ENCODE measurements around the gene BSN. TPM values are rescaled to one million over a fixed set of nuclear protein-coding genes. Genes with fewer than 3 reads are reported as not detected.

BSN gene
- total RNA-seq, 4 donors from 2014 or later = 0.04 to 0.59 (median 0.15) TPM

- WGBS = 97% methylated on average over 2 of the region's 2 CpGs
- no peak overlapping the region for H3K4me3 ChIP-seq
- DNase-seq (ENCODE audit: low spot score in 2 of 2) = no peak
- TF ChIP-seq POLR2A (IDR thresholded peaks at IDR 0.05) (no peak), EP300 (IDR thresholded peaks at IDR 0.05) (no peak), POLR2AphosphoS5 (IDR thresholded peaks at IDR 0.05) (no peak)
- TF ChIP-seq, protein P1, sequence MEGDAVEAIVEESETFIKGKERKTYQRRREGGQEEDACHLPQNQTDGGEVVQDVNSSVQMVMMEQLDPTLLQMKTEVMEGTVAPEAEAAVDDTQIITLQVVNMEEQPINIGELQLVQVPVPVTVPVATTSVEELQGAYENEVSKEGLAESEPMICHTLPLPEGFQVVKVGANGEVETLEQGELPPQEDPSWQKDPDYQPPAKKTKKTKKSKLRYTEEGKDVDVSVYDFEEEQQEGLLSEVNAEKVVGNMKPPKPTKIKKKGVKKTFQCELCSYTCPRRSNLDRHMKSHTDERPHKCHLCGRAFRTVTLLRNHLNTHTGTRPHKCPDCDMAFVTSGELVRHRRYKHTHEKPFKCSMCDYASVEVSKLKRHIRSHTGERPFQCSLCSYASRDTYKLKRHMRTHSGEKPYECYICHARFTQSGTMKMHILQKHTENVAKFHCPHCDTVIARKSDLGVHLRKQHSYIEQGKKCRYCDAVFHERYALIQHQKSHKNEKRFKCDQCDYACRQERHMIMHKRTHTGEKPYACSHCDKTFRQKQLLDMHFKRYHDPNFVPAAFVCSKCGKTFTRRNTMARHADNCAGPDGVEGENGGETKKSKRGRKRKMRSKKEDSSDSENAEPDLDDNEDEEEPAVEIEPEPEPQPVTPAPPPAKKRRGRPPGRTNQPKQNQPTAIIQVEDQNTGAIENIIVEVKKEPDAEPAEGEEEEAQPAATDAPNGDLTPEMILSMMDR (IDR thresholded peaks at IDR 0.05) = no peak
- no peaks in the 10 kb centered on the region for H3K36me3 ChIP-seq
- no peak overlapping the region for H3K27ac ChIP-seq
- H3K9me3 ChIP-seq = no peaks in the 10 kb centered on the region
- H3K4me1 ChIP-seq = no peaks in the 10 kb centered on the region
- H3K27me3 ChIP-seq = no peaks in the 10 kb centered on the region
These were observed 74.0 kb downstream of the BSN start for GRCh38 chr3:49628249-49628648.

DNA sequence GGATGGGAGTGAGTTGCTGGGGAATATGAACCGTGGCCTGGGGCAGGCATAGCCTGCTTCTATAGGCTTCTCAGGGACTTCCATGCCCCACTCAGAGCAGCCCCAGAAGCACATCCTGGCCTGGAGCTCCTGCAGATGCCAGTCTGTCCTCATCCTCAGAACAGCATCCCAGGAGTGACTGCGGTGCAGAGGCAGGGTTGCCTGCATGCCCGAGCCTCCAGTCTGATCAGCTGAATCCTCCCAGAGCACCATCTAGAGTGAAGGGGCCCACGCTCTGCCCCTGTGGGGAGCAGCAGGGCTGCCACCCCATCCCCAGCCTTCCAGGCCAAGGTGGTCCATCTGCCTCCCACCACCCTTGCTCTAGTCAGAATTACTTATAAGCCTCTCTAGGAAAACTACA is 75.2 kb downstream of the BSN start:
- TF ChIP-seq, protein P1 (IDR thresholded peaks at IDR 0.05) = no peak
- TF ChIP-seq EP300 (IDR thresholded peaks at IDR 0.05) = no peak
- WGBS = 83% methylated on average over 2 of the region's 4 CpGs
- H3K27me3 ChIP-seq = no peaks in the 10 kb centered on the region

GRCh38 chr3:49629866-49630265 is 75.6 kb downstream of the BSN start:
- TF ChIP-seq, protein P1 (IDR thresholded peaks at IDR 0.05) = no peak
- no peak for TF ChIP-seq POLR2A (IDR thresholded peaks at IDR 0.05)
- no peak for TF ChIP-seq POLR2AphosphoS5 (IDR thresholded peaks at IDR 0.05)
- no peak for TF ChIP-seq EP300 (IDR thresholded peaks at IDR 0.05)
- Histone ChIP-seq H3K27me3 (no peaks in the 10 kb centered on the region), H3K4me1 (no peaks in the 10 kb centered on the region), H3K36me3 (no peaks in the 10 kb centered on the region), H3K4me3 (no peak overlapping the region), H3K9me3 (no peaks in the 10 kb centered on the region), H3K27ac (no peak overlapping the region)
- DNase-seq (ENCODE audit: low spot score in 2 of 2) = no peak
- 90% methylated on average over 5 of the region's 6 CpGs for whole genome bisulfite sequencing

More for the DNA sequence above, 75.2 kb downstream of the BSN start:
- H3K4me3 ChIP-seq = no peak overlapping the region
- no peaks in the 10 kb centered on the region for H3K9me3 ChIP-seq
- DNase-seq (ENCODE audit: low spot score in 2 of 2) = no peak
- H3K4me1 ChIP-seq = no peaks in the 10 kb centered on the region
- no peak overlapping the region for H3K27ac ChIP-seq
- no peaks in the 10 kb centered on the region for H3K36me3 ChIP-seq

DNA sequence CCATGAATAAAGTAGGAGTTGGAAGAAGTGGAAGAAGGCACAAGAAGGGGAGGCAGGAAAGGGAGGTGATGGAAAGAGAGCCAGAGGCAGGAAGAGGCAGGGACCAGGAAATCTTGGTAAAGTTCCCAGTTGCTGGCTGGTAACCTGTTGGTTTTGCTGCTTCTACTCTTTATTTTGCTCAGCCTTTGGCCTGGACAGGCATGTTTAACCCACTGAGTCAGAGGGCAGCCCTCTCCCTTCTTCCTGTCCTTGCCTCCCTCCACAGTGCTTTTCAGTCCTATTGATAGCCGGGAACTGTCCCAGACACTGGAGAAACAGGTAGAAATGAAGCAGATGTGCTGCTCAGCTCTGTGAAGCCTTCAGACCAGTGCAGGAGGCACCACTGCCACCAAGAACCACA is 76.5 kb downstream of the BSN start:
- H3K27ac ChIP-seq = no peak overlapping the region
- H3K4me1 ChIP-seq = no peaks in the 10 kb centered on the region
- 100% methylated on average over 1 of the region's 1 CpG for WGBS
- H3K4me3 ChIP-seq = no peak overlapping the region
- H3K36me3 ChIP-seq = no peaks in the 10 kb centered on the region
- no peak for DNase-seq (ENCODE audit: low spot score in 2 of 2)
- H3K9me3 ChIP-seq = no peaks in the 10 kb centered on the region
- H3K27me3 ChIP-seq = no peaks in the 10 kb centered on the region
- no peak for TF ChIP-seq EP300 (IDR thresholded peaks at IDR 0.05)
- no peak for TF ChIP-seq POLR2A (IDR thresholded peaks at IDR 0.05)
- TF ChIP-seq POLR2AphosphoS5 (IDR thresholded peaks at IDR 0.05) = no peak
- TF ChIP-seq, protein P1 (IDR thresholded peaks at IDR 0.05) = no peak

DNA sequence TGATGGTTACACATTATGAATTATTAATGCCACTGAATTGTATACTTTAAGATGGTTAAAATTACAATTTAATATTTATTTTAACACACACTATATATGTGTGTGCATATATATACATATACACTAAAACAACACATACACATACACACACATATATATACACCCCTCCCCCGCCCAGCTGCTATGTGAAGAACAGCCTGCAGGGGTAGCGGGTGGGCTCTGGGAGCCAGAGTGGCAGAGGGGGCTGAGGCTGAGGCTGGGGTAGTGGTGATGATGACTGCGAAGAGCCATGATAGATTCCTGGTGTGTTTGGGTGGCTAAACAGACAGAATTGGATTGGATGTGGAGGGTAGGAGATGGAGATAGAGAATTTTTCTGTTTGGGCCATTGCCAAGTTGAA is 80.5 kb downstream of the BSN start:
- DNase-seq (ENCODE audit: low spot score in 2 of 2) = no peak
- Histone ChIP-seq H3K9me3 (no peaks in the 10 kb centered on the region), H3K4me3 (no peak overlapping the region), H3K27ac (no peak overlapping the region), H3K36me3 (no peaks in the 10 kb centered on the region), H3K27me3 (no peaks in the 10 kb centered on the region), H3K4me1 (peaks cover 6% of the 10 kb centered on the region)
- no peak for TF ChIP-seq POLR2A (IDR thresholded peaks at IDR 0.05)
- TF ChIP-seq POLR2AphosphoS5 (IDR thresholded peaks at IDR 0.05) = no peak
- no peak for TF ChIP-seq EP300 (IDR thresholded peaks at IDR 0.05)
- TF ChIP-seq, protein P1 (IDR thresholded peaks at IDR 0.05) = no peak
- WGBS = 82% methylated on average over 3 of the region's 3 CpGs

Measured in suprapubic skin (tissue), 4 donors.